HUES64 (cell line): ENCODE results near the gene ARHGAP8. TPM values are rescaled to one million over a fixed set of nuclear protein-coding genes. Genes with fewer than 3 reads are reported as not detected.
A peak's percentile ranks its signal among the peaks of the same experiment; 100 is the strongest.

Experiments used
- H3K27ac ChIP-seq: 2 replicates; pipeline ENCODE4 v1.7.0; 2013; ENCODE audit warnings: low read depth, low read length, inconsistent platforms
- H3K27me3 ChIP-seq: 2 replicates; pipeline ENCODE4 v1.6.1; 2013; ENCODE audit warnings: mild to moderate bottlenecking, low read length; ENCODE audit not compliant: insufficient read depth
- H3K36me3 ChIP-seq: 2 replicates; pipeline ENCODE4 v1.6.1; 2013; ENCODE audit warnings: mild to moderate bottlenecking, low read length; ENCODE audit not compliant: insufficient read depth
- H3K4me1 ChIP-seq: 2 replicates; pipeline ENCODE4 v1.6.1; 2013; ENCODE audit warnings: mild to moderate bottlenecking, low read length, moderate library complexity; ENCODE audit not compliant: insufficient read depth
- H3K4me3 ChIP-seq: 2 replicates; pipeline ENCODE4 v1.5.1; 2013; ENCODE audit warnings: mild to moderate bottlenecking, low read length, moderate library complexity
- H3K9ac ChIP-seq: 2 replicates; pipeline ENCODE4 v1.6.1; 2013; ENCODE audit warnings: mild to moderate bottlenecking, low read depth, low read length
- H3K9me3 ChIP-seq: 2 replicates; pipeline ENCODE4 v1.6.1; 2013; ENCODE audit warnings: low read depth, low read length; ENCODE audit not compliant: insufficient read depth
- WGBS: fragments of 150-250, 120-280 bp; methylation state at CpG from one replicate; pipeline ENCODE4 v1.1.7; 2013; ENCODE audit warnings: missing lambda C conversion rate; 5-methylcytosine and 5-hydroxymethylcytosine counted together
- polyA plus RNA-seq, 2 experiments: library from polyadenylated mRNA; stranded (reverse); fragments of 50-300 nt; gene quantifications; one replicate each; pipeline ENCODE4 v1.2.3, GENCODE V29; 2013

ARHGAP8 gene
- polyA plus RNA-seq (2013, experiment 1 of 2): 17.4 TPM
- 20.2 TPM for polyA plus RNA-seq (2013, experiment 2 of 2)

GRCh38 chr22:44752285-44753188 lies at the start of gene ARHGAP8:
Gene ARHGAP8, plus strand, starts transcription at chr22:44752575. Its CDS starts 33,953 bp downstream, at chr22:44786528.
- peak within 1 kb of the TSS; percentile 55; the same call in 1 of the 2 replicates for H3K9ac ChIP-seq
- peak within 1 kb of the TSS; percentile 71 for H3K4me3 ChIP-seq
- no peak within 1 kb of the TSS for H3K27ac ChIP-seq
- peaks cover 20% of the 10 kb centered on the region for H3K27me3 ChIP-seq
- H3K4me1 ChIP-seq: peaks cover 22% of the 10 kb centered on the region
- 2% methylated on average over 70 of the region's 78 CpGs for WGBS
- no peaks in the 10 kb centered on the region for H3K9me3 ChIP-seq
- H3K36me3 ChIP-seq: no peaks in the 10 kb centered on the region

- H3K4me3 ChIP-seq: peak overlapping the region; percentile 73
- H3K9ac ChIP-seq: peak overlapping the region; percentile 70; the same call in 1 of the 2 replicates
- 50% methylated on average over 23 of the region's 23 CpGs for WGBS
Measured at GRCh38 chr22:44703255-44703870, 49.0 kb upstream of the ARHGAP8 start.

GRCh38 chr22:44704159-44705021 lies 48.0 kb upstream of the ARHGAP8 start:
- H3K4me1 ChIP-seq: peaks cover 11% of the 10 kb centered on the region
- H3K9ac ChIP-seq: no peak overlapping the region
- H3K27ac ChIP-seq: no peak overlapping the region
- 93% methylated on average over 16 of the region's 16 CpGs for WGBS
- H3K36me3 ChIP-seq: 0 out of 2 replicates have a peak, but pooled peaks cover 4% of the 10 kb centered on the region
- no peak overlapping the region for H3K4me3 ChIP-seq
- peaks cover 36% of the 10 kb centered on the region for H3K27me3 ChIP-seq
- no peaks in the 10 kb centered on the region for H3K9me3 ChIP-seq

More at GRCh38 chr22:44703255-44703870, 49.0 kb upstream of the ARHGAP8 start:
- peaks cover 21% of the 10 kb centered on the region for H3K4me1 ChIP-seq
- H3K36me3 ChIP-seq: 0 out of 2 replicates have a peak, but pooled peaks cover 4% of the 10 kb centered on the region
- no peaks in the 10 kb centered on the region for H3K9me3 ChIP-seq
- H3K27me3 ChIP-seq: peaks cover 36% of the 10 kb centered on the region
- no peak overlapping the region for H3K27ac ChIP-seq

DNA sequence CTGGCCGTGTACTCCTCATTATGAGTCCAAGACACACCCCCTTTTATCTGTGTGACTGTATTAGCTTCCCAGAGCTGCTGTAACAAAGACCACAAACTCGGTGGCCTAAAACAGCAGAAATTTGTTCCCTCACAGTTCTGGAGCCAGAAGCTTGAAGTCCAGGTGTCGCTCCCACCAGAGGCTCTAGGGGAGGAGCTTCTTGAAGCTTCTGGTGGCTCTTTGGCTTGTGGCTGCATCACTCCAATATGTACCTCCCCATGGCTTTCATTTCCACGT lies 47.4 kb upstream of the ARHGAP8 start:
- Histone ChIP-seq H3K4me1 (peaks cover 8% of the 10 kb centered on the region), H3K9ac (no peak overlapping the region), H3K4me3 (no peak overlapping the region), H3K9me3 (no peaks in the 10 kb centered on the region), H3K27me3 (peaks cover 36% of the 10 kb centered on the region), H3K27ac (no peak overlapping the region), H3K36me3 (0 out of 2 replicates have a peak, but pooled peaks cover 4% of the 10 kb centered on the region)
- WGBS: 91% methylated on average over 4 of the region's 4 CpGs

DNA sequence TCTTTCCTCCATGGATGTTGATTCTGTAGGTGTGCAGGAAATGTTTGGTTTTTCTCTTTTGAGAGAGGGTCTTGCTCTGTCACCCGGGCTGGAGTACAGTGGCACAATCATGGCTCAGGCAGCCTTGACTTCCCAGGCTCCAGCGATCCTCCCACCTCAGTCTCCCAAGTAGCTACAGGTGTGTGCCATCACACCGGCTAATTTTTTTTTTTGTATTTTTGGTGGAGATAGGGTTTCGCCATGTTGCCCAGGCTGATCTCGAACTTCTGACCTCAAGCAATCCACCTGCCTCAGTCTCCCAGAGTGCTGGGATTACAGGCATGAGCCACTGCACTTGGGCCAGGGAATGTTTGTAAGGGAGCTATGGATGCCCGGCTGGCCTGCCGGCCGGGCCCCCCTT lies 45.9 kb upstream of the ARHGAP8 start:
- H3K9ac ChIP-seq: no peak overlapping the region
- H3K27me3 ChIP-seq: peaks cover 25% of the 10 kb centered on the region
- 88% methylated on average over 8 of the region's 8 CpGs for WGBS
- 0 out of 2 replicates have a peak, but pooled peaks cover 4% of the 10 kb centered on the region for H3K36me3 ChIP-seq
- no peak overlapping the region for H3K27ac ChIP-seq
- H3K9me3 ChIP-seq: no peaks in the 10 kb centered on the region
- no peak overlapping the region for H3K4me3 ChIP-seq
- peaks cover 8% of the 10 kb centered on the region for H3K4me1 ChIP-seq

GRCh38 chr22:44707178-44707577 lies 45.2 kb upstream of the ARHGAP8 start:
- H3K27ac ChIP-seq: no peak overlapping the region
- H3K9ac ChIP-seq: no peak overlapping the region
- no peaks in the 10 kb centered on the region for H3K9me3 ChIP-seq
- H3K4me1 ChIP-seq: peaks cover 8% of the 10 kb centered on the region
- H3K36me3 ChIP-seq: 0 out of 2 replicates have a peak, but pooled peaks cover 4% of the 10 kb centered on the region
- 93% methylated on average over 10 of the region's 10 CpGs for WGBS
- H3K27me3 ChIP-seq: peaks cover 21% of the 10 kb centered on the region
- no peak overlapping the region for H3K4me3 ChIP-seq

GRCh38 chr22:44707752-44708151 lies 44.6 kb upstream of the ARHGAP8 start:
- 93% methylated on average over 11 of the region's 11 CpGs for WGBS
- H3K9ac ChIP-seq: no peak overlapping the region
- H3K4me1 ChIP-seq: peaks cover 8% of the 10 kb centered on the region
- peaks cover 15% of the 10 kb centered on the region for H3K27me3 ChIP-seq
- 0 out of 2 replicates have a peak, but pooled peaks cover 4% of the 10 kb centered on the region for H3K36me3 ChIP-seq
- H3K9me3 ChIP-seq: no peaks in the 10 kb centered on the region
- no peak overlapping the region for H3K4me3 ChIP-seq
- no peak overlapping the region for H3K27ac ChIP-seq

- Histone ChIP-seq H3K9ac (no peak overlapping the region), H3K36me3 (0 out of 2 replicates have a peak, but pooled peaks cover under 1% of the 10 kb centered on the region), H3K9me3 (no peaks in the 10 kb centered on the region), H3K4me1 (no peaks in the 10 kb centered on the region), H3K27ac (no peak overlapping the region), H3K27me3 (no peaks in the 10 kb centered on the region), H3K4me3 (no peak overlapping the region)
- WGBS: 87% methylated on average over 12 of the region's 12 CpGs
Measured at GRCh38 chr22:44709881-44710392, 42.4 kb upstream of the ARHGAP8 start.

GRCh38 chr22:44710474-44711240 lies 41.7 kb upstream of the ARHGAP8 start:
- WGBS: 92% methylated on average over 21 of the region's 23 CpGs
- no peak overlapping the region for H3K27ac ChIP-seq
- H3K9me3 ChIP-seq: no peaks in the 10 kb centered on the region
- H3K4me3 ChIP-seq: no peak overlapping the region
- H3K36me3 ChIP-seq: no peaks in the 10 kb centered on the region
- H3K4me1 ChIP-seq: no peaks in the 10 kb centered on the region
- no peaks in the 10 kb centered on the region for H3K27me3 ChIP-seq
- no peak overlapping the region for H3K9ac ChIP-seq

GRCh38 chr22:44711241-44711560 lies 41.2 kb upstream of the ARHGAP8 start:
- WGBS: 88% methylated on average over 4 of the region's 4 CpGs
- Histone ChIP-seq H3K4me1 (no peaks in the 10 kb centered on the region), H3K4me3 (no peak overlapping the region), H3K36me3 (no peaks in the 10 kb centered on the region), H3K27me3 (no peaks in the 10 kb centered on the region), H3K9me3 (no peaks in the 10 kb centered on the region), H3K9ac (no peak overlapping the region), H3K27ac (no peak overlapping the region)
